Tongue (tissue), 2 donors: ENCODE data around the gene MAST4. TPM values are rescaled to one million over a fixed set of nuclear protein-coding genes. Genes with fewer than 3 reads are reported as not detected.

Experiments
- DNase-seq: peaks from one replicate; pipeline ENCODE4 v3.0.0-alpha.2; 2015
- total RNA-seq: library from RNA; depleted of rRNA; stranded (reverse); fragments of >200 nt; gene quantifications from one replicate; pipeline ENCODE4 v1.2.3, GENCODE V29; 2014

Gene MAST4
- total RNA-seq, 1 donor from 2014 or later: 44.4 TPM

DNA sequence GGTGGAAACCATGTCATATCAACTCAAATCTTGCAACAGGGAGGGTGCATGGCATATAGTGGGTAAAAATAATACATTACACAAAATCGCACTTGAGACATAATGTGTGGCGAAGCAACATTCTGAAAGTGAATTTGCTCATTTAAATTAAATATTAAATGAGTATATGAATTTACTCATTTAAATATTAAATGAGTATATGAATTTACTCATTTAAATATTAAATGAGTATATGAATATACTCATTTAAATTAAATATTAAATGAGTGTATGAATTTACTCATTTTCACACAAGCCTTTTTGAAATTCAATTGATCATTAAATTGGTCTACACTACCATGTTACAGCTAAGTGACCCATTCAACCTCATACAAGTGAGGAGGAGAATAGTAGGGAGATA, 10.5 kb downstream of the MAST4 start:
- no peak for DNase-seq

DNA sequence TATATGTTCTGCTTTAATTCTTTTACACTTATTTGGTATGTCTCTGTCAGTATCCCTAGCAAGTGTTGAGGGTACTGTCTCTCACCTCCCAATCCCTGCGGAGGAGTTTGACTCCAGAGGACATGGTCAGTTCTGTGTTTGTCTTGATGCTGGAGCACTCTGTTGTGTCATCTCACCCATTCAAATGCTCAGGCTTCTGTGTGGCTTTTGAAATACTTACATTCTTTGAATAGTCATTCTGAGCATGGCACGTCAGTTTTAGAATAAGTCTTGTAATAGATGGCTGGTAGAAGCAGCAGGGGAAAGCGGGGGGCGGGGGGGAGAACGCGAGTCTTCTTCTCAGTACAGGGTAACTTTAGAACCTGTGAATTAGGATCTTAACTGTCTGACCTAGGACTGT, 12.3 kb downstream of the MAST4 start:
- no peak for DNase-seq

DNA sequence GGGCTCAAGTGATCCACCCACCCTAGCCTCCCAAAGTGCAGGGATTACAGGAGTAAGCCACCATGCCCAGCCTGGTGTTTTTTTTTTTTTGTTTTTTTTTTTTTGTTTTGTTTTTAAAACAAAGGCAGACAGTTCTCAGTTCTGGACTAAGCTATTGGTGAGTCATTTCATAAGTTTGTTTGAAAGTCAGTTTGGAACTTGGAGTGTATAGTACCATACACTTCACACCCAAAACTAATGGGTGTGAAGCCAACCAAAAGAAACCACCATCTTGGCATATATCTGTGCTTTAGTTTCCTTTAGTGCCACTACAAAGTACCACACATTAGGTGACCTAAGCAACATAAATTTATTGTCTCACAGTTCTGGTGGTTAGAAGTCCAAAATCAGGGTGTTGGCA, 13.4 kb downstream of the MAST4 start:
- no peak for DNase-seq

DNA sequence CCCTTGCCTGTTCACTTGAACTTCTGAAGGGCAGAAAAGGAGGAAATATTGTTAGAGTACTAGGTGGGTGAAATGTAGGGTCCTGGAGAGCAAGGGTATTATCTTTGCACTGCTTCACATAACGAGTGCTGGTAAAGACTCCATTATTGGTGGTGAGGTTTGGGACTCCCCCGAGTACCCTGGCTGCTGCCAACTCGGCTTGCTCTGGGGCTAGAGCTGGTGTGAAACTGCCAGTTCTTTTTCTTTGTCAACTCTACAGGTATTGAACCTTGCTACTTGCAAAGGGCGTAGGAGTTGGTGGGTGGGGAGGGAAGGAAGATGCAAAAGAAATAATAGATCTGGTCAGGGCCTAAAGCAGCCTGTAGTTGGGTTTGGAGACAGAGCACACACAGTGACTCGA, 16.0 kb downstream of the MAST4 start:
- no peak for DNase-seq

DNA sequence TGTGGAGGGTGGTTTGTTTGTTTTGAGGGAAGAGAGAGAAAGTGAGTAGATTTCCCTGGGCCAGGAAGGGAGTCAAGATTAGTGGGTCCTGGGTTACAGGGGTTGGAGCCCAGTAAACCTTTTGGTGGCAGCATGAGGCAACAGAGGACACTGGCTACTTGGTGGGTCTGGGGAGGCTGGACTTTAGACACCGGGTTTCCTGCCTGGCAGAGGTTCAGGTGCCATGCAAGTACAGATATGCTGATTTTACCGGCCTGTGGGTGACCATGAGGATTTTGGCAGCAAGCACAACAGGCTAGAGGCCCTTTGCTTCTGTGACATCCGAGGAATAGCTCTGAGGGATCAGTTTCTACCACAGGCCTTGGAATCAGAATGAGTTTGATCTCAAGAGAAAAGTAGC, 18.9 kb downstream of the MAST4 start:
- no peak for DNase-seq

DNA sequence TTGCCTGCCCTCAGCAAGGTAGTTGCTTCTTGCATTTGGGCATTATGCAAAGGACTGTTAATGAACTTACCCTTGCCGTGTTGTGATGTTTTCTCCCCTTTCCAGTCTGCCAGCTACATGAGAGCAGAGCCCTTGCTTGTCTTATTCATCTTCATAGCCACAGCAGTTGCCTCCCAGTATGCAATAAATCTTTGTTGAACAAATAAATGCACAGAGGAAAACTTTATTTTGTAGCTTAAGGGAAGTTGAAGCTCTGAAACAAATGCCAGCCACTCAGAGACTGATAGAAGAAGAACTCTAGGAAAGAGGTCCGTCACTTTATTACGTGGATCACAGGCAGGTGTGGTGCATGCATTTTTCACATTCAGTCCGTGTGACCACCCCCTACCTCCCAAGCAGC, 19.7 kb downstream of the MAST4 start:
- DNase-seq: no peak

DNA sequence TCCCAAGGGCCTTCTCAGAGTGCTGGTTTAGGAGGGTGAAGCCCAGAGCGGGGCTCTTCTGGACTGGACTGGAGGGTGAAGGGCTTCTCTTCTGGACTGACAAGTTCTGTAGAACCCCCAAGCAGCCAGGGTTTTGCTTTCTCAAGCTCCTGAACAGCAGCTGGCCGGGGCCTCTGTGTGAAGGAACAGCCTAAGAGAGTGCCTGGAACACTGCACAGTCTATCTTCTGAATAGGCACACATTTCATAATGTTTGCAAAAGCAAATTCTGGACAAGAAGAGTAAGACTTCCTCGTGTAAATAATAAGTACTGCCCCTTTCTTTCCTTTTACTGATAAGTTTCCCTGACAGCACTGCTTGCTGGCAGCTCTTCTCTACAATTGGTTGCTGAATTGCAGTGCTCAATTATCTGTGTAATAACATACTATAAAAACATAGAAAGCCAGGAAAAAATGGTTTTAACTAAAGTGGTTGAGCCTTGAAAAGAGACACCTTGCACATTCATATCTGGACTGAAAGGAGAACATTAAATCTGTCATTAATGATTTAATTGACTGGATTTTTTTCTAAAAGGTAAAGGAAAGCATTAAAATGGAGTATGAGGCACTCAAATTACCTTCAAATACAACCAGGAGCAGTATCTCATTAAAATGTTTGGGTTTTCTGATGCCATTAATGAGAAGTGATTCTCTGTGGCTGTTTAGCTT, 20.5 kb downstream of the MAST4 start:
- no peak for DNase-seq

DNA sequence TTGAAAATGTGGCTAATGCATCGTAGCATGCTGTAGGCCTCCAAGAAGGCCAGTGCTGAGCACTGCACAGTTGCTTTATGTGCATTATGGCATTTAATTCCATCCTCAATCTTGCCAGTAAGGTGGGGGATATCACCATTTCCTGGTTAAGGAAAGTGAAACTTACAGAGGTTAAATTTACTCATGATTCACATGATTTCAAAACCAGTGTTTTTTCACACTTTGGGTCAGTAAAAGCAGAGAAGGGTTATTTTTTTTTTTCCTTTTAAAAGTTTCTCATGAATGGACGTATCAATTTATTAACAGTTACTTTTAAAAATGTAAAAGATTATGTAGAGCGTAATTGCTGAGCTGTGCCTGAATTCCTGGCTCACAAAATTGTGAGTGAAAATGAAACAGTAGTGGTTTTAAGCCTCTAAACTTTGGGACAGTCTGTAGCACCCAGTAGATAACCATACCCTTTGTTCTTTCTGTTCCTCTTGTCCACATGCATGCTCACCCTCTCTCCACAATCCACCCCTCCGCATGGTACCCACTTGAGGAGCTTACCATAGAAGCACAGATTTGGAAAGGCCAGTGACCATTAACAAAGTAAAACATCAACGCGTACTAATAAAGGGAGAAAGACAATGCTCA, 21.2 kb downstream of the MAST4 start:
- DNase-seq: no peak

DNA sequence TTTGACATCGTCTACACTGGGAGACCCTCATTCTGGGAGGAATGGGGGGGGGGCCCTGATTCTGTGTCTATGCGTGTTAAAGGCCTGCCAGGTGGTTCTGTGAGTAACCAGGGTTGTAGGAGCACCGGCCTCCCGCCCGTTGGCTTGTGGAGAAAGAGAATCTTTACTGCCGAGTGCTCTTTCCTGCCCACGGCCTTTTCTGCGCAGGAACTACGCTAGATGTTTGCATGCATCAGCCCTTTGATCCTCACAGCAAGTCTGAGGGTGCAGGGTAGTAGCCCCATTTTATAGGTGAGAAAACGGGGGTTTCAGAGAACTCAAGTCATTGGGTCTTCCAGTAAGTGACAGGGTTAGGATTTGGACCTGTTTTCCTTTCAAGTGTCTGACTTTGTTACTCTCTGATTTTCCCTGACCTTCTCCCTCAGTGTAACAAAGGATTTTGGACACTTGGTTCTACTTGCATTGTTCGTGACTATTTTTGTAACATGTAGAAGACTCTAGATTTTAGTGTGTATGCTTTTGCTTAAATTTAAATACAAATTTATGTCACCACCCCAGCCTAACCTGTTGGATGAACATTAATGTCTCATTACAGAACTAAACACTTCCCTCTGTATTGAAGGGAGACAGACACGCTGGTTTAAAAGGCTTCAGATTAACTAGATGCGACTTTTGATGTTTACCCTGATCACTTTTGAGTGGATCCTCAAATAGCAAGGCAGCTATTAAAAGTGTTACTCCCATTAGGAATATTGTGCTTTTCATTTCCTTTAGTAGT, 22.0 kb downstream of the MAST4 start:
- DNase-seq: no peak

DNA sequence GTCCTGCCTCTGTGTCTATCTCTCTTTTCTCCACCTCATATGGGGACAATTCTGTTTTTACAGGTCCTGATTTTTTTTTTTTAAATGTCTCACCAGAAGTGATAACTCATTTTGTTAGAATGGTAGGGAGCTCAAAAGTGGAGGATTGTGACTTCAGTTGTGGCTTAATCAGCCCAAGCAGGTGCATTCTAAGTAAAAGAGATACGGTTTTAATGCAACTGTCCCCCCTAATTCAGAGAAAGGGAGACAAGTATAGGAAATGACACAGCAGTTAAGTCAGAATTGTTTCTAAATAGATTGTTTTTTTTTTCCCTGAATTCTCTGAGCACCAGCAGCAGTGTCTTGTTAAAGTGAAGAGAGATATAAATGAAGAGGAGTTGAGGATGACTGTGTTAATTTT, 24.5 kb downstream of the MAST4 start:
- DNase-seq: no peak

DNA sequence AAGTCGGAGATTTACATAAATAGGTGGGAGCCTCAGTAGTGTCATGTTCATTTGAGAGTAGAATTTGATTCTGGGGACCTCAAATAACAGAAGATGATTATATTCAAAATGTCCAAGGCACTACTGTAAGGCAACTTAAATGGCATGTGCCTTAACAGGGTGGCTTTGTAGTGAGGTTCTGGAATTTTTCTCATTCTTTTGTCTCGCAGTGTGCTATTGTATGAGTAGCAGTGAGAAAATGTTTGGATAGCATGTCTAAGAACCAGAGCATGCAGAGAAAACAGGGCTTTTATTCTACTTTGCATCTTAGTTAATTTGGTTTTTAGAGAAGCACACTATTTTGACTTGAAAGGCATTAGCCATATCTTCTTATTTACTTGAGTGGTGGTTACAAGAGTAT, 25.0 kb downstream of the MAST4 start:
- no peak for DNase-seq

DNA sequence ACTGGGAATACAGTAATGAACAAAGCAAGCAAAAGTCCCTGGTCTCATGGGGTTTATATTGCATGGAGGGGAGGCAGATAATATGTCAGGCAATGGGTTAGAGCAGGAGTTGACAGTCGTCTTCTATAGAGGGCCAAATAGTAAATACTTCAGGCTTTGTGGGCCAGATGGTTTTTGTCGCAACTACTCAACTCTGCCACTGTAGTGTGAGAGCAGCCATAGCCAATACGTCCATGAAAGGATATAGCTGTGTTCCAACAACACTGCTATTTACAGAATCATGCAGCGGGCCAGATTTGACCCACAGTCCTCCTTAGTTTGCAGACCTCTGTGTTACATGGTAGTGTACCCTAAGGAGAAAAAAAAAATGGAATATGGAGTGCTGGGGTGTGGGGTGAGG, 25.5 kb downstream of the MAST4 start:
- DNase-seq: no peak

DNA sequence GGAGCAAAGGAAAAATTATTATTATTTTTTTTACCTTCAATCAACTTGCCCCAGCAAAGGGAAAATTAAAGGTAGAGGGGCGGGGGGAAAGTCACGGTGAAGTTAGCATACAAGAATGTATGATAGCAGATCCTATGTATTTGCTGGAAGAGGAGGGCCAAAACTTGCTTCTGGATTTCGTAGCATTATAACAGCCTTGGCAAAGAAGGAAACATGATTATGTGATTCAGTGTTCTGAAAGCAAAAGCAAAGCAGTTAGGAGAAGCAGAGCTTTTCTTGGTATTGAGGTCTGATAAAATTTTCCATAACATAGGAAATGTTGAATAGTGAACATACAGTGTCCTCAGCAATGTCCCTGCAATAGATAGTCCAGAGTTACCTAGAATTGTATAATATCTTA, 32.4 kb downstream of the MAST4 start:
- DNase-seq: peak; percentile 10

DNA sequence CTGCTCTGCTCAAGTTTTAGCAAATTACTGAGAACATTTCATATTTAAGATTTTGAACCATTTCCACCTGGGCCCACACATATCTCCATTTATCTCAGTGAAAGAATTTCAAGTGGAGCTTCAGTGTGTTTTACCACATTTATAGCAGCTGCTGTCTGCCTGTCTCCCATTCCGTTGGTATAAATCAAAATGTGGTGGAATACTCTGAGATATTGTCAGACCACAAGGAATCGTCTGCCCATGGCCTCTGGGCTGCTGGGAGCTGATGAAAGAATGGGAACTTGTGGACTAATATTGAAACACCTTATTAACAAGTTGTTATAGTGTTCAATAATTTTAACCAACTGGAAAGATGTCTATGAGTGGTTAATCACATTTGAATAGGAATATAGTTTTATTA, 33.3 kb downstream of the MAST4 start:
- no peak for DNase-seq

DNA sequence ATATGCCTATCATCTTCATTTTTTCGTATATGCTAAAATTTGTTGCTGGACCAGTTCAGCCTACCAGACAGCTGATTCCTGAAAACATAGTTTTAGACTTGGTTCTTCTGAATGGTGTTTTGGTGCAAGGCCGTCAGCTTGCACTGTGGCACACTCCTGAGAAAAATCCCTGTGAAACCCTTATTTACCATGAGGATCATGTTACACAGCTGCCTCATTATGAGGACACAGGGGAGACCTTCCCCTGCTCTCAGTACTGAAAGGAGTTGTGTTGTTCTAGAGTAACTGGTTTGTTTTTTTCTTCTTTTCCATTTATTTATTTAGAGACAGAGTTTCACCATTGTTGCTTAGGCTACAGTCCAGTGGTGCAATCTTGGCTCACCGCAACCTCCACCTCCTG, 37.6 kb downstream of the MAST4 start:
- DNase-seq: peak; percentile 8

DNA sequence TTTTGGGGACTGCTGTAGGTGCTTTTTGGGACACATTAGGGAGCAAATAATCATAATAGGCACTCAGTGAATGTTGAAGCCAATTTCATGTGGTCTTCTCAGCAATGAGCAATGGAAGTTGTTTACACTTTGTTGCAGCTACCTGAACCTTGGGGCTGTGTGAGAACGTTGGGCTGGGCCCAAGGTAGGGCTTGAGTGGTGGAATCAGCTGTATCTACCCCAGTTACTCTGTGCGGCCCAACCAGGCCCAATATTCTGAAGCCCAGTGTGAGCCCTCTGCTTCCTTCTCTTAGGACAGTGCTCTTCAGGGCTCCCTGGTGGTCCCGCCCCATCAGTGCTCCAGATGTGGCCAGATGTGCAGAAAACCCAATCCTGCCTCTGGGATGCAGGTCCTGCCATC, 38.4 kb downstream of the MAST4 start:
- no peak for DNase-seq

DNA sequence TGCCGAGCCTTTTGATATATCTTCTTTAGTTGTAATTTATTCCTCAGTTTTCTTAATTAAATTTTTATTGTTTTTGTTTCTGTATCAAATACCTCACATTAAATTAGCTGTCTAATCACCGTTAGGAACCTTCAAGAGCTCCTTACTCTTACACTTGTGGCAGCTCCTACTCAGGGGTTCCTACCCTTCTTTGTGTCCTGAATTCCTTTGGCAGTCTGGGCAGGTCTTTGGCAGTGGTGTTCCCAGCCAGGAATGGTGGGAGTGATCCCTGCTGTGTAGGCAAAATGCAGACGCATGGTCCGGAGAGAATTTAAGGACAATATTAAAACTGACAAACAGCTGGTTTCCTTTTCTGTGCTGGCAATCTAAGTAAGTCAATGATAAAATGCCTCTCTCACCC, 41.8 kb downstream of the MAST4 start:
- no peak for DNase-seq

DNA sequence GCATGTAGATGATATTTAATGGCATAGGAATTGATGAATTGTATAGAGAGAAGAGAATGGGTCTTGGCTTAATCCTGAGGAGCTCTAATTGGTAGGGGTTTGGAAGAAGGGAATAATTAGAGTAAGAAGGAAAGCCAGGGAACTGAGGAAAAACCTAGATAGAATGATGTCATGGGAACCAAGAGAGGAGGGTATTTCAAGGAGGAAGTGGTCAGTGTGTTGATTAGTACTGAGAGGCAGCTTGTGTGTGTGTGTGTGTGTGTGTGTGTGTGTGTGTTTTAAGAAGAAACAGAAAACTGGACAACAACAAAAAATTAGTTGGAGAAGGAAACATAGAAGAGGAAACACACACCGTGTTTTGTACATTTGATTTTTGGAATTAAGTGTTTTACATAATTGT, 42.8 kb downstream of the MAST4 start:
- DNase-seq: no peak

DNA sequence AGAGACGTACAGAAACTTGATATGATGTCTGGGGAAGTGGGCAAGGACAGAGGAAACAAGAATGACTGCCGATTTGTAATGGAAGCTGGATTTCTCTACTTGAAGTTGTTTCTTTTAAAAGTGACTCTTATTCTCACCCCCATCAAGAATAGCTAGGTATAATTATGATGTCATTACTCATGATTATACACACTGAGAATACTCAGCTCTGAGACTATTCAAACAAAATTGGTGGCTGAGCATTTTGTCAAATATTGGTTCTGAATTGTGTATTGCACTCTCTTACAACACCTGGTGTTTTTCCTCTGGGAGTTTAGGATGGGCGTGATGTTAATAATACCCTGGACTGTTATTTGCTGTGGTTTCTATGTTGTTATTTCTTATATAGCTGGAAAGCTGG, 46.3 kb downstream of the MAST4 start:
- no peak for DNase-seq

DNA sequence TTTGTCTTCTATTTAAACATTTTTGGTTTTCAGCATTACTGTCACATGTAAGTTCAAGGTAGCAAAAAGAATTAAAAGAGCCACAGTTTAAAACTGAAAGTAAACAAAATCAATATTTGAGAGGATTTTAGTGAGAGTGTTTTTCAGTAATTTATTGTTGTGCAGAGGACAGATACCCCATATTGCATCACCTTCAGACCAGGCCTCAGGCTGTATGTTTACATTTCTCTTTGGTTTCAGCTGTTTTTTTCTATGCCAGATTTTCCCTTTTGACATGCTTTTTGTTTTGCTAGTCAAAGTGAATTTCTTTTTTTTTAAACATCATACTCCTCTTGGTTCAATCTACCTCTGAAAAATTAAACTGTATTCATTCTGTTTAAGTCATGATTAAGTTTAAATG, 47.2 kb downstream of the MAST4 start:
- DNase-seq: no peak

DNA sequence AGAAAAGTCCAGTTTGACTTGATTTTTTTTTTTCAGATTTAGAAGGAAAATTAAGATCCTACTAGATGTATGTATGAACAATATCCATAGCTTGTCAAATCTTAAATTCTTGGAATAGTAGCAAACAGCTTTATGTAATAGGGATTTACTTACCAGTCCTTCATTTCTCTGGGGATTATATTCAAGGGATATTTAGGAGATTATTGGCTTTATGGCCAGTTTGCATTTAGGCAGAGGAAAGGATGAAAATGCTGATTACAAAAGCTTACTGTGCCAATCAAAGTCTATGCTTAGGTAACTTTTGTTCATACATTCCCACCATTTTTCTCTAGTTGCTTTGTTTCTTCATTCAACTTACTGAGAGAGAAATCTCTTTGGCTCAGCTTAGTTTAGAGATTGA, 47.9 kb downstream of the MAST4 start:
- no peak for DNase-seq

DNA sequence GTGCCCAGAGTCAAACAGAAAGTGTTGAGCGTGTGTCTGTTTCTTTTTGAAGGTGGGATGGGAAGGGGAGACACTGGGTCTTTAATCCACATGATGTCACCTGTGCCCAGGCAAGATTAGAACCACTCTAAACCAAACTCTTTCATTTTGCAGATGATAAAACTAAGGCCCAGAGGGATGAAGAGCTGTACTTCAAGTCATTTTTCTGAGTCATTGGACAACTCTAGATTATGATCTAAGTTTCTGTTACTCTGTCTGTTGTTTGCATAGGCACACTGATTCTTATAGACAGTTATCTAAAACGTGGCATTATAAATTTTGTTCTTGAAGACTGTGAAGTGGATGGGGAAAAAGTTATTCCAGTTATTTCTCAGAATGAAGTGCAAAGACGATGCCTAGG, 48.8 kb downstream of the MAST4 start:
- DNase-seq: no peak

DNA sequence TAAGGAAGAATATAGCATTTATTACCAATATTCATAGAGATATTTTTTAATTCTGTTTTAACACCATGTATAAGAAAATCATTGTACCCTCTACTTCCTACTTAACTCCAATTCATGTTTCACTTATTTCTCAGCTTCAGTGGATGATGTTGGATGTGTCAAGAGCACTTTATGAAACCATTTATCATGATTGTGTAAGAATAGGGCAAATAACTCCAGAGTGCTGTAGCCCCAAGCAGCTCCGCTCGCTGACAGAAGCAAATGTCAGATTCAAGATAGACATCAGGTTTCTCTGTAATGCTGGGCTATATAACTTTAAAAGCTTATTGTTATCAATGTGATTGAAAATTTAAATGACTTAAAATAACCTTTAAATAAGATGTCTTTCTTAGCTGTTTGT, 50.4 kb downstream of the MAST4 start:
- no peak for DNase-seq
